HepG2 (cell line): ENCODE results near the gene PROC. TPM values are rescaled to one million over a fixed set of nuclear protein-coding genes. Genes with fewer than 3 reads are reported as not detected.

ENCODE experiments used
- AHR ChIP-seq: IDR thresholded peaks from 2 replicates; pipeline ENCODE4 v1.6.1; 2018; ENCODE audit warnings: missing genetic modification reagents, missing compliant biosample characterization
- GABPA ChIP-seq, 2 experiments: IDR thresholded peaks; 2 replicates each; pipeline ENCODE4 v1.6.1; 2011 to 2016; ENCODE audit warnings: low read depth in 2 of 2, low read length in 1 of 2, missing biosample characterization in 1 of 2, missing genetic modification characterization in 1 of 2
- HMG20A ChIP-seq: IDR thresholded peaks from 2 replicates; pipeline ENCODE4 v1.6.1; 2016; ENCODE audit warnings: borderline replicate concordance
- IKZF4 ChIP-seq: sonication (generic); formaldehyde crosslinking; IDR thresholded peaks from 2 replicates; pipeline ENCODE4 v1.5.1; 2020; ENCODE audit warnings: borderline replicate concordance, mild to moderate bottlenecking, low read depth, missing genetic modification reagents; ENCODE audit errors: not compliant biosample characterization
- JDP2 ChIP-seq: sonication (generic); formaldehyde crosslinking; IDR thresholded peaks from 2 replicates; pipeline ENCODE4 v1.8.1; 2022; ENCODE audit warnings: missing genetic modification reagents, borderline replicate concordance
- MTA1 ChIP-seq: sonication (generic); formaldehyde crosslinking; IDR thresholded peaks from 2 replicates; pipeline ENCODE4 v1.4.0; 2020; ENCODE audit warnings: missing genetic modification reagents, mild to moderate bottlenecking, borderline replicate concordance
- MTF2 ChIP-seq: sonication (generic); formaldehyde crosslinking; IDR thresholded peaks from 2 replicates; pipeline ENCODE4 v1.5.0; 2020; ENCODE audit warnings: missing genetic modification reagents, borderline replicate concordance
- NFE2 ChIP-seq: sonication (generic); formaldehyde crosslinking; IDR thresholded peaks from 2 replicates; pipeline ENCODE4 v1.4.0; 2020; ENCODE audit warnings: missing genetic modification reagents
- NR2F6 ChIP-seq, 2 experiments: IDR thresholded peaks; 2 replicates each; pipeline ENCODE4 v1.6.1; 2016; ENCODE audit warnings: antibody characterized with exemption in 1 of 2, mild to moderate bottlenecking in 1 of 2
- REL ChIP-seq: sonication (generic); formaldehyde crosslinking; conservative IDR thresholded peaks from 2 replicates; pipeline ENCODE4 v1.8.0; 2022; ENCODE audit warnings: mild to moderate bottlenecking, missing genetic modification reagents, moderate library complexity
- THYN1 ChIP-seq: sonication (generic); formaldehyde crosslinking; IDR thresholded peaks from 2 replicates; pipeline ENCODE4 v1.8.1; 2023; ENCODE audit warnings: low read depth, mild to moderate bottlenecking, moderate library complexity, missing genetic modification reagents, borderline replicate concordance
- TRIM24 ChIP-seq: sonication (generic); formaldehyde crosslinking; IDR thresholded peaks from 2 replicates; pipeline ENCODE4 v1.8.0; 2022; ENCODE audit warnings: mild to moderate bottlenecking, missing genetic modification reagents
- ZBTB7A ChIP-seq: sonication (generic); formaldehyde crosslinking; IDR thresholded peaks from 2 replicates; pipeline ENCODE4 v1.8.0; 2022; ENCODE audit warnings: mild to moderate bottlenecking, missing genetic modification reagents
- ZNF557 ChIP-seq: sonication (generic); formaldehyde crosslinking; IDR thresholded peaks from 2 replicates; pipeline ENCODE4 v1.4.0; 2020; ENCODE audit warnings: missing genetic modification reagents
- ZNF83 ChIP-seq: sonication (generic); formaldehyde crosslinking; IDR thresholded peaks from 2 replicates; pipeline ENCODE4 v1.4.0; 2020; ENCODE audit warnings: missing genetic modification reagents, mild to moderate bottlenecking, borderline replicate concordance
- ZNF841 ChIP-seq: sonication (generic); formaldehyde crosslinking; IDR thresholded peaks from 2 replicates; pipeline ENCODE4 v1.8.1; 2023; ENCODE audit warnings: missing genetic modification reagents, borderline replicate concordance
- ZSCAN9 ChIP-seq: IDR thresholded peaks from 2 replicates; pipeline ENCODE4 v1.6.1; 2016; ENCODE audit warnings: borderline replicate concordance
- polyA plus RNA-seq, 8 experiments: library from polyadenylated mRNA; depleted of rRNA in 3 of 8; stranded (reverse) in 7 of 8; unstranded in 1 of 8; fragments of >200 nt; fragmentation: Illumina TruSeq in 4 of 8; extraction: Trizol in 4 of 8; gene quantifications; 2 replicates each; pipeline versions ENCODE4 v1.2.1 to v1.2.3, GENCODE V29; 2011 to 2016; ENCODE audit warnings: low read depth in 4 of 8, missing spikeins in 1 of 8, mixed read lengths in 1 of 8; ENCODE audit not compliant: insufficient read depth in 1 of 8
- total RNA-seq, 5 experiments: library from RNA; depleted of rRNA; stranded (reverse); fragments of >200 nt; fragmentation: Illumina TruSeq; extraction: Trizol; gene quantifications; 2 replicates each; pipeline ENCODE4 v1.2.3, GENCODE V29; 2016; ENCODE audit warnings: low read depth in 1 of 5
- TF ChIP-seq, protein P1 (sequence below): sonication (generic); formaldehyde crosslinking; conservative IDR thresholded peaks from 2 replicates; pipeline ENCODE4 v1.4.0; 2020; ENCODE audit warnings: missing genetic modification reagents
- TF ChIP-seq, protein P2 (sequence below): IDR thresholded peaks from 2 replicates; pipeline ENCODE4 v1.6.1; 2016; ENCODE audit warnings: missing biosample characterization, missing genetic modification reagents, low read depth
- TF ChIP-seq, protein P3 (sequence below): sonication (generic); formaldehyde crosslinking; IDR thresholded peaks from 2 replicates; pipeline ENCODE4 v1.8.0; 2022; ENCODE audit warnings: mild to moderate bottlenecking, missing genetic modification reagents, moderate library complexity
- TF ChIP-seq, protein P4 (sequence below): sonication (generic); formaldehyde crosslinking; IDR thresholded peaks from 2 replicates; pipeline ENCODE4 v1.8.0; 2022; ENCODE audit warnings: missing genetic modification reagents, mild to moderate bottlenecking, inconsistent platforms, borderline replicate concordance
- TF ChIP-seq, protein P5 (sequence below): sonication (generic); formaldehyde crosslinking; IDR thresholded peaks from 2 replicates; pipeline ENCODE4 v1.8.1; 2023; ENCODE audit warnings: missing genetic modification reagents, mild to moderate bottlenecking, borderline replicate concordance

PROC gene
- total and polyA plus RNA-seq, 2 of the 13 experiments (the other 11 are each of a cell fraction or from before 2014, with no cell fraction given) = 134 to 185 TPM

DNA sequence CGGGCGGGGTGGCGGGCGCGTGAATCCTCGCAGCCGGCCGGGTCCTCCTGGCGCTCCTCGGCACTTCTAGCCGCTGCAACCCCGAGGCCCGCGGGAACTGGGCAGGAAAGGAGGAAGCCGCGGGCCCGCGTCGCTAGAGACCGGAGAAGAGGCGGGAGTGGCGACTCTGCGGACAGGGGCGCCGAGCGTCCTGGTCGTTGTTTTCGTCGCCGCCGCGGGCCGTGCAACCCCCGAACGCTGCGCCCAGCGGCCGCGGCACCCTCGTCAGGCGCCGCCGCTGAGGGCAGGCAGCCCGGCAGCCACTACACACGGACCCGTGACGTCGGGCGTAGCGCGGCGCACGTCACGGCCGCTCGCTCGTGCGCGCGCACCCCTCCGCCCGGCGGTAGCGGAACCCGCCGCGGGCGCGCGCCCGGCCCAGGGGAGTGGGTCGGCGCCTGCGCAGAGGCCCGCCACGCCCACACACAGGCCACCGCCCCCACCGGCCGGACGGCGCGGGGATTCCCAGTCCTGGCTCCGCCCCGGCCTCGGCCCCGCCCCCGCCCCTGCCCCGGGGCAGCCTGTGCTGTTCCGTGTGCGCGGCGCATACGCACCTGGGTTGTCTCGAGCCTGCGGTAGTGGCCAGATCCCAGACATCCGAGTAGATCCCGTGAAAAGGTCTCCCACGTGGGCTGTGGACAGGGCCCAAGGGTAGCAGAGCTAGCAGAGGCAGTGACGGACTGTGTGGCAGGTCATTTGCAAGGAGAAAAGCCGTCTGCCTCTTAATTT, 30.4 kb upstream of the PROC start, which contains the start of gene MAP3K2 (continued):
- TF ChIP-seq, protein P1, sequence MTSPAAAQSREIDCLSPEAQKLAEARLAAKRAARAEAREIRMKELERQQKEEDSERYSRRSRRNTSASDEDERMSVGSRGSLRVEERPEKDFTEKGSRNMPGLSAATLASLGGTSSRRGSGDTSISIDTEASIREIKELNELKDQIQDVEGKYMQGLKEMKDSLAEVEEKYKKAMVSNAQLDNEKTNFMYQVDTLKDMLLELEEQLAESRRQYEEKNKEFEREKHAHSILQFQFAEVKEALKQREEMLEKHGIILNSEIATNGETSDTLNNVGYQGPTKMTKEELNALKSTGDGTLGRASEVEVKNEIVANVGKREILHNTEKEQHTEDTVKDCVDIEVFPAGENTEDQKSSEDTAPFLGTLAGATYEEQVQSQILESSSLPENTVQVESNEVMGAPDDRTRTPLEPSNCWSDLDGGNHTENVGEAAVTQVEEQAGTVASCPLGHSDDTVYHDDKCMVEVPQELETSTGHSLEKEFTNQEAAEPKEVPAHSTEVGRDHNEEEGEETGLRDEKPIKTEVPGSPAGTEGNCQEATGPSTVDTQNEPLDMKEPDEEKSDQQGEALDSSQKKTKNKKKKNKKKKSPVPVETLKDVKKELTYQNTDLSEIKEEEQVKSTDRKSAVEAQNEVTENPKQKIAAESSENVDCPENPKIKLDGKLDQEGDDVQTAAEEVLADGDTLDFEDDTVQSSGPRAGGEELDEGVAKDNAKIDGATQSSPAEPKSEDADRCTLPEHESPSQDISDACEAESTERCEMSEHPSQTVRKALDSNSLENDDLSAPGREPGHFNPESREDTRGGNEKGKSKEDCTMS (CRISPR knock-in tag) = no peak
- TF ChIP-seq REL (no peak), ZNF557 (no peak), JDP2 (CRISPR knock-in tag) (no peak), MTF2 (CRISPR knock-in tag) (no peak), ZNF83 (CRISPR knock-in tag) (peak; percentile 35; the same call in 1 of the 2 replicates), AHR (0 out of 2 replicates have a peak, but pooled peaks have one; percentile 11), ZBTB7A (CRISPR knock-in tag) (peak; percentile 54; the same call in 1 of the 2 replicates), MTA1 (0 out of 2 replicates have a peak, but pooled peaks have one; percentile 30), TRIM24 (CRISPR knock-in tag) (no peak), HMG20A (CRISPR knock-in tag) (no peak), NR2F6 (IDR thresholded peaks at IDR 0.05) (no peak), NR2F6 (CRISPR knock-in tag; IDR thresholded peaks at IDR 0.05) (no peak), ZNF841 (no peak), NFE2 (CRISPR knock-in tag) (no peak), ZSCAN9 (CRISPR knock-in tag) (peak; percentile 17; the same call in 1 of the 2 replicates), IKZF4 (CRISPR knock-in tag) (no peak), GABPA (IDR thresholded peaks at IDR 0.05; ENCODE audit: low read depth, low read length) (no peak), GABPA (CRISPR knock-in tag; IDR thresholded peaks at IDR 0.05; ENCODE audit: low read depth) (no peak), THYN1 (CRISPR knock-in tag) (no peak)
- TF ChIP-seq, protein P2, sequence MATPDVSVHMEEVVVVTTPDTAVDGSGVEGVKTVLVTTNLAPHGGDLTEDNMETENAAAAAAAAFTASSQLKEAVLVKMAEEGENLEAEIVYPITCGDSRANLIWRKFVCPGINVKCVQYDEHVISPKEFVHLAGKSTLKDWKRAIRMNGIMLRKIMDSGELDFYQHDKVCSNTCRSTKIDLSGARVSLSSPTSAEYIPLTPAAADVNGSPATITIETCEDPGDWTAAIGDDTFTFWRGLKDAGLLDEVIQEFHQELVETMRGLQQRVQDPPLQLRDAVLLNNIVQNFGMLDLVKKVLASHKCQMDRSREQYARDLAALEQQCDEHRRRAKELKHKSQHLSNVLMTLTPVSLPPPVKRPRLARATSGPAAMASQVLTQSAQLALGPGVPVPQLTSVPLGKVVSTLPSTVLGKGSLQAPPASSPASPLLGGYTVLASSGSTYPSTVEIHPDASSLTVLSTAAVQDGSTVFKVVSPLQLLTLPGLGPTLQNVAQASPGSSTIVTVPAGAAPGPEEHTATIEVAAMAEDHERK (CRISPR knock-in tag) = peak; percentile 81
- TF ChIP-seq, protein P3, sequence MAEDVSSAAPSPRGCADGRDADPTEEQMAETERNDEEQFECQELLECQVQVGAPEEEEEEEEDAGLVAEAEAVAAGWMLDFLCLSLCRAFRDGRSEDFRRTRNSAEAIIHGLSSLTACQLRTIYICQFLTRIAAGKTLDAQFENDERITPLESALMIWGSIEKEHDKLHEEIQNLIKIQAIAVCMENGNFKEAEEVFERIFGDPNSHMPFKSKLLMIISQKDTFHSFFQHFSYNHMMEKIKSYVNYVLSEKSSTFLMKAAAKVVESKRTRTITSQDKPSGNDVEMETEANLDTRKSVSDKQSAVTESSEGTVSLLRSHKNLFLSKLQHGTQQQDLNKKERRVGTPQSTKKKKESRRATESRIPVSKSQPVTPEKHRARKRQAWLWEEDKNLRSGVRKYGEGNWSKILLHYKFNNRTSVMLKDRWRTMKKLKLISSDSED (CRISPR knock-in tag) = peak; percentile 12; the same call in 1 of the 2 replicates
- TF ChIP-seq, protein P4, sequence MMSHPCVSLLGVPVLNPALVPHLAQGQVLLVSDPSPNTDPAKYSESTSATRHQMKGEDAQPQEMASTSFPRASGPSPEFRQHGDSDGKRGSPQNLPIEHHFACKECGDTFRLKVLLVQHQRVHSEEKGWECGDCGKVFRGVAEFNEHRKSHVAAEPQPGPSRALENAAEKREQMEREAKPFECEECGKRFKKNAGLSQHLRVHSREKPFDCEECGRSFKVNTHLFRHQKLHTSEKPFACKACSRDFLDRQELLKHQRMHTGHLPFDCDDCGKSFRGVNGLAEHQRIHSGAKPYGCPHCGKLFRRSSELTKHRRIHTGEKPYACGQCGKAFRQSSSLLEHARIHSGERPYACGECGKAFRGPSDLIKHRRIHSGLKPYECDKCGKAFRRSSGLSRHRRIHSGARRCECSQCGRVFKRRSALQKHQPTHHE (CRISPR knock-in tag) = no peak; the same call in 1 of the 2 replicates
- TF ChIP-seq, protein P5, sequence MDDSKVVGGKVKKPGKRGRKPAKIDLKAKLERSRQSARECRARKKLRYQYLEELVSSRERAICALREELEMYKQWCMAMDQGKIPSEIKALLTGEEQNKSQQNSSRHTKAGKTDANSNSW (CRISPR knock-in tag) = peak; percentile 57; the same call in 1 of the 2 replicates
